Activated CD8-positive, alpha-beta T cell treated with anti-CD3 and anti-CD28 coated beads for 36 hours (primary cell): ENCODE results near the gene PHKA2. TPM values are rescaled to one million over a fixed set of nuclear protein-coding genes. Genes with fewer than 3 reads are reported as not detected.
A peak's percentile ranks its signal among the peaks of the same experiment; 100 is the strongest.

ENCODE experiments used
- ATAC-seq: fragments of 200-7000 bp; cut with Tn5 transposase; one replicate; pipeline ENCODE4 v1.10.0; 2021; ENCODE audit warnings: mild to moderate bottlenecking, moderate library complexity
- CTCF ChIA-PET: fragments of 350-600 bp; sonication (Branson Sonifier 250); formaldehyde crosslinking; loops from one replicate; lab custom pipeline; 2021; ENCODE audit warnings: antibody characterized with exemption; lab: Charles Lee
- POLR2A ChIA-PET: fragments of 350-600 bp; sonication (Branson Sonifier 250); formaldehyde crosslinking; loops from one replicate; lab custom pipeline; 2021; ENCODE audit warnings: antibody characterized with exemption; lab: Charles Lee
- DNase-seq: peaks from one replicate; pipeline ENCODE4 v3.0.0-alpha.2; 2020
- H3K27ac Mint-ChIP-seq: one replicate; pipeline ENCODE4 v1.8.0; 2021; ENCODE audit warnings: mild to moderate bottlenecking, mixed read lengths
- H3K27me3 Mint-ChIP-seq: one replicate; pipeline ENCODE4 v1.8.0; 2021; ENCODE audit warnings: mixed read lengths
- H3K36me3 Mint-ChIP-seq: one replicate; pipeline ENCODE4 v1.8.0; 2021; ENCODE audit warnings: low read depth, mixed read lengths
- H3K4me1 Mint-ChIP-seq: one replicate; pipeline ENCODE4 v1.8.0; 2021; ENCODE audit warnings: low read depth, mixed read lengths
- H3K4me3 Mint-ChIP-seq: one replicate; pipeline ENCODE4 v1.8.0; 2021; ENCODE audit warnings: mild to moderate bottlenecking, moderate library complexity, mixed read lengths
- H3K9me3 Mint-ChIP-seq: one replicate; pipeline ENCODE4 v1.8.0; 2021; ENCODE audit warnings: mixed read lengths
- CTCF ChIP-seq: fragments of 200-600 bp; IDR thresholded peaks from one replicate; pipeline ENCODE4 v1.8.0; 2022; ENCODE audit warnings: antibody characterized with exemption, mild to moderate bottlenecking
- intact Hi-C: fragments of 100-400 bp; cut with micrococcal nuclease; formaldehyde crosslinking; loops from one replicate; pipeline ENCODE4 v1.10.0; 2022
- total RNA-seq, 2 experiments: library from RNA; stranded (reverse); gene quantifications; one replicate each; pipeline ENCODE4 v1.2.3, GENCODE V29; 2021

Gene PHKA2
- total RNA-seq, 2 experiments from 2014 or later, result 23.3 to 26.1 TPM

GRCh38 chrX:18874560-18875255, 109.2 kb downstream of the PHKA2 start:
- intact Hi-C loops, result no loop called here
- ChIA-PET CTCF (no interaction called here), POLR2A (no interaction called here)
- ATAC-seq (no peak), DNase-seq (no peak)
- no peak overlapping the region for H3K4me3 Mint-ChIP-seq
- H3K9me3 Mint-ChIP-seq, result no peaks in the 10 kb centered on the region
- no peak overlapping the region for H3K27ac Mint-ChIP-seq
- no peak for TF ChIP-seq CTCF
- no peaks in the 10 kb centered on the region for H3K27me3 Mint-ChIP-seq
- H3K36me3 Mint-ChIP-seq, result no peaks in the 10 kb centered on the region
- peaks cover 8% of the 10 kb centered on the region for H3K4me1 Mint-ChIP-seq

GRCh38 chrX:18873836-18874235, 110.1 kb downstream of the PHKA2 start:
- H3K27me3 Mint-ChIP-seq, result no peaks in the 10 kb centered on the region
- no peaks in the 10 kb centered on the region for H3K36me3 Mint-ChIP-seq
- DNase-seq (no peak), ATAC-seq (no peak)
- H3K4me3 Mint-ChIP-seq, result no peak overlapping the region
- ChIA-PET CTCF (interaction anchor here (0.9 kb wide), 1 partner anchor 13 kb away, joined by 4 read pairs; no protein-coding TSS in a partner anchor), POLR2A (interaction anchor here (0.6 kb wide), 1 partner anchor 85 kb away, joined by 3 read pairs; no protein-coding TSS in a partner anchor)
- no peaks in the 10 kb centered on the region for H3K9me3 Mint-ChIP-seq
- H3K27ac Mint-ChIP-seq, result no peak overlapping the region
- TF ChIP-seq CTCF, result no peak
- intact Hi-C loops, result no loop called here
- peaks cover 8% of the 10 kb centered on the region for H3K4me1 Mint-ChIP-seq

GRCh38 chrX:18873189-18873791, 110.6 kb downstream of the PHKA2 start:
- Mint-ChIP-seq H3K4me3 (peak overlapping the region; percentile 32), H3K27me3 (no peaks in the 10 kb centered on the region), H3K27ac (peak overlapping the region; percentile 34), H3K9me3 (no peaks in the 10 kb centered on the region), H3K4me1 (peaks cover 8% of the 10 kb centered on the region), H3K36me3 (no peaks in the 10 kb centered on the region)
- intact Hi-C loops, result no loop called here
- ATAC-seq, result peak; percentile 95
- peak; percentile 18 for DNase-seq
- no peak for TF ChIP-seq CTCF
- CTCF ChIA-PET, result interaction anchor here (0.9 kb wide), 1 partner anchor 14 kb away, joined by 4 read pairs; no protein-coding TSS in a partner anchor
- POLR2A ChIA-PET, result interaction anchor here (0.6 kb wide), 1 partner anchor 85 kb away, joined by 3 read pairs; no protein-coding TSS in a partner anchor

- no peak for DNase-seq
- CTCF ChIA-PET, result no interaction called here
- no peaks in the 10 kb centered on the region for H3K36me3 Mint-ChIP-seq
- intact Hi-C loops, result no loop called here
- H3K4me3 Mint-ChIP-seq, result no peak overlapping the region
- TF ChIP-seq CTCF, result no peak
- no peak for ATAC-seq
- H3K27me3 Mint-ChIP-seq, result no peaks in the 10 kb centered on the region
- H3K27ac Mint-ChIP-seq, result peak overlapping the region; percentile 34
- H3K9me3 Mint-ChIP-seq, result no peaks in the 10 kb centered on the region
- POLR2A ChIA-PET, result no interaction called here
- peaks cover 8% of the 10 kb centered on the region for H3K4me1 Mint-ChIP-seq
Observed at GRCh38 chrX:18872621-18873020, 111.3 kb downstream of the PHKA2 start.

- no peaks in the 10 kb centered on the region for H3K36me3 Mint-ChIP-seq
- H3K4me3 Mint-ChIP-seq, result no peak overlapping the region
- ChIA-PET CTCF (no interaction called here), POLR2A (no interaction called here)
- no peak for TF ChIP-seq CTCF
- ATAC-seq (no peak), DNase-seq (no peak)
- intact Hi-C loops, result no loop called here
- no peak overlapping the region for H3K27ac Mint-ChIP-seq
- H3K4me1 Mint-ChIP-seq, result peaks cover 8% of the 10 kb centered on the region
- no peaks in the 10 kb centered on the region for H3K27me3 Mint-ChIP-seq
- H3K9me3 Mint-ChIP-seq, result no peaks in the 10 kb centered on the region
Observed at GRCh38 chrX:18871970-18872369, 111.9 kb downstream of the PHKA2 start.
